Naive thymus-derived CD4-positive, alpha-beta T cell (primary cell): ENCODE data around the gene NGEF. TPM values are rescaled to one million over a fixed set of nuclear protein-coding genes. Genes with fewer than 3 reads are reported as not detected.

Source experiments
- ATAC-seq: fragments of 150-1000 bp; cut with Tn5 transposase; 2 replicates; pipeline ENCODE4 v1.10.0; 2021; ENCODE audit warnings: mild to moderate bottlenecking, moderate library complexity
- CTCF ChIA-PET: fragments of 350-600 bp; sonication (Branson Sonifier 250); formaldehyde crosslinking; loops from one replicate; lab custom pipeline; 2021; ENCODE audit warnings: antibody characterized with exemption; lab: Charles Lee
- POLR2A ChIA-PET: fragments of 350-600 bp; sonication (Branson Sonifier 250); formaldehyde crosslinking; loops from one replicate; lab custom pipeline; 2021; ENCODE audit warnings: antibody characterized with exemption, inconsistent platforms; lab: Charles Lee
- DNase-seq, 9 donors: peaks; one replicate each; pipeline versions ENCODE4 v3.0.0 to v3.0.0-alpha.2; 2020 to 2022; ENCODE audit warnings: mixed read lengths in 1 of 9
- H3K27ac ChIP-seq: one replicate; pipeline ENCODE4 v1.7.0; 2013; ENCODE audit warnings: mild to moderate bottlenecking, low read depth, low read length, moderate library complexity
- H3K27me3 ChIP-seq, 2 donors: one replicate each; pipeline ENCODE4 v1.7.0; 2013; ENCODE audit warnings: low read length in 2 of 2, mild to moderate bottlenecking in 2 of 2, moderate library complexity in 2 of 2; ENCODE audit not compliant: control insufficient read depth in 2 of 2, insufficient read depth in 2 of 2
- H3K36me3 ChIP-seq, 3 experiments: 1 replicate in 2 of 3; 2 replicates in 1 of 3; pipeline ENCODE4 v1.7.0; 2013; ENCODE audit warnings: low read length in 3 of 3, mild to moderate bottlenecking in 3 of 3, moderate library complexity in 1 of 3; ENCODE audit not compliant: insufficient read depth in 3 of 3, control insufficient read depth in 2 of 3
- H3K4me1 ChIP-seq, 2 donors: one replicate each; pipeline ENCODE4 v1.7.0; 2013; ENCODE audit warnings: low read length in 2 of 2, mild to moderate bottlenecking in 2 of 2, moderate library complexity in 1 of 2; ENCODE audit not compliant: control insufficient read depth in 2 of 2, insufficient read depth in 2 of 2
- H3K4me3 ChIP-seq: 2 replicates; pipeline ENCODE4 v1.7.0; 2013; ENCODE audit warnings: mild to moderate bottlenecking, low read length
- H3K9me3 ChIP-seq, 3 experiments: 1 replicate in 2 of 3; 2 replicates in 1 of 3; pipeline ENCODE4 v1.7.0; 2013; ENCODE audit warnings: low read length in 3 of 3; ENCODE audit not compliant: control insufficient read depth in 2 of 3
- H3K27ac Mint-ChIP-seq, 9 donors: one replicate each; pipeline ENCODE4 v1.8.0; 2020 to 2022; ENCODE audit warnings: mixed read lengths in 9 of 9, mild to moderate bottlenecking in 8 of 9, moderate library complexity in 5 of 9, inconsistent platforms in 2 of 9
- H3K27me3 Mint-ChIP-seq, 5 donors: one replicate each; pipeline ENCODE4 v1.8.0; 2021 to 2022; ENCODE audit warnings: mixed read lengths in 5 of 5, mild to moderate bottlenecking in 1 of 5
- H3K36me3 Mint-ChIP-seq, 5 donors: one replicate each; pipeline ENCODE4 v1.8.0; 2020 to 2022; ENCODE audit warnings: mixed read lengths in 5 of 5, mild to moderate bottlenecking in 3 of 5, inconsistent platforms in 1 of 5
- H3K4me1 Mint-ChIP-seq, 7 donors: one replicate each; pipeline ENCODE4 v1.8.0; 2020 to 2022; ENCODE audit warnings: mixed read lengths in 7 of 7, mild to moderate bottlenecking in 3 of 7, inconsistent platforms in 1 of 7
- H3K4me3 Mint-ChIP-seq, 10 donors: one replicate each; pipeline ENCODE4 v1.8.0; 2020 to 2022; ENCODE audit warnings: mild to moderate bottlenecking in 10 of 10, mixed read lengths in 10 of 10, moderate library complexity in 6 of 10, inconsistent platforms in 2 of 10
- H3K9me3 Mint-ChIP-seq, 11 donors: one replicate each; pipeline ENCODE4 v1.8.0; 2020 to 2022; ENCODE audit warnings: mixed read lengths in 11 of 11, mild to moderate bottlenecking in 4 of 11, inconsistent platforms in 1 of 11, moderate library complexity in 1 of 11
- intact Hi-C, 2 donors: fragments of 100-400 bp; cut with micrococcal nuclease; formaldehyde crosslinking; loops; one replicate each; pipeline ENCODE4 v1.15.1; 2023
- polyA plus RNA-seq, 2 donors: library from polyadenylated mRNA; unstranded; fragments of 300-500 nt; fragmentation: Illumina TruSeq; gene quantifications; one replicate each; pipeline ENCODE4 v1.2.3, GENCODE V29; 2021
- total RNA-seq, 6 experiments: library from RNA in 5 of 6; stranded (reverse) in 5 of 6; gene quantifications; 1 replicate in 5 of 6; 2 replicates in 1 of 6; pipeline ENCODE4 v1.2.3 and lab custom pipeline; 2021 to 2026

NGEF gene
- total and polyA plus RNA-seq, 7 experiments from 2014 or later: not detected

DNA sequence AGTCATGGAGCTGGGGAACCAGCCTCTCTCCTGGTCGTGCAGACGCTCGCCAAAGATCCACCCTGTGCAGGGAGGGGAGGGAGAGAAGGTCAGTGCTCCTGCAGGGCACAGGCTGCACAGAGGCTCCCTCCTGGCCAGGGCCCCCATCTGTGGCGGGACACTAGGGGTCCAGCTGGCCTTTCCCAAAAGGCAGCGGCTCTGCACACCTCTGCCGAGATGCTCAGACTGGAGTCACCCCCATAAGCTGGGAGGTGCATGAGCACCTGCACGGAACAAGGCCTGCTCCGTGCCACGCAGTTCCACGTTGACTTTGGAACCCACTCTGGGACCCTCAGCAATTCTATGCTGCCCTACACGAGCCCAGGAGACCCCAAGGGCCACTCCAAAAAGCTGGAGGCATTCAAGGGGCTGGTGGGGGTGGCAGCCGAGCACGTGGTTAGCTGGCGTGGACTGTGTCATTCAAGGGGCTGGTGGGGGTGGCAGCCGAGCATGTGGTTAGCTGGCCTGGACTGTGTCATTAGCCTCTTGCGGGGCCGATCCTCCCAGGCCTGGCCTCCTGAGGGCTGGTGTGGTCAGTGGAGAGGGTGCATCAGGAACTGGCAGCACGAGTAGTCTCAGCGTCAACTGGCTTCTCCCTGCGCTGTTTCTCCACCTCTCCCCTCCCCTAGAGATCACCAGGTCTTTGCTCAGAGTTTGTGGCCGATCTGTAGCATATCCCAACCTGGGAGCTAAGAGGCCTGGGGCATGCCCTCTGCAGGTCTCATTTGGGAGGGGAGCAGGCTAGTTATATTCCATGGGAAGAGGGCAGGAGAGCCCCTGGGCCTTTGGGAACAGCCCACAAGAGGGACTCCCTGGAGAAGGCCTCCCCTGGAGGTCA is 133.2 kb downstream of the NGEF start:
- Mint-ChIP-seq H3K4me3 (no peak overlapping the region), H3K36me3 (no peaks in the 10 kb centered on the region), H3K27me3 (peaks cover 8 to 19% (median 12%) of the 10 kb centered on the region in 5 donors), H3K27ac (no peak overlapping the region), H3K4me1 (peaks cover 0 to 8% (median 5%) of the 10 kb centered on the region in 7 donors), H3K9me3 (peaks cover 0 to 1% (median 0%) of the 10 kb centered on the region in 11 donors)
- CTCF ChIA-PET: no interaction called here
- ATAC-seq (no peak), DNase-seq (no peak)
- Histone ChIP-seq H3K27ac (no peak overlapping the region), H3K27me3 (no peaks in the 10 kb centered on the region), H3K4me3 (no peak overlapping the region), H3K4me1 (no peaks in the 10 kb centered on the region), H3K36me3 (no peaks in the 10 kb centered on the region), H3K9me3 (no peaks in the 10 kb centered on the region)
- POLR2A ChIA-PET: no interaction called here
- intact Hi-C loops: no loop called here

GRCh38 chr2:232878855-232879617 is 134.0 kb downstream of the NGEF start:
- Mint-ChIP-seq H3K9me3 (peaks cover 0 to 1% (median 0%) of the 10 kb centered on the region in 11 donors), H3K36me3 (no peaks in the 10 kb centered on the region), H3K4me3 (no peak overlapping the region), H3K27me3 (peaks cover 8 to 24% (median 15%) of the 10 kb centered on the region in 5 donors), H3K4me1 (peaks cover 0 to 8% (median 5%) of the 10 kb centered on the region in 7 donors), H3K27ac (no peak overlapping the region)
- Histone ChIP-seq H3K27ac (no peak overlapping the region), H3K4me1 (no peaks in the 10 kb centered on the region), H3K27me3 (no peaks in the 10 kb centered on the region), H3K36me3 (no peaks in the 10 kb centered on the region), H3K4me3 (no peak overlapping the region), H3K9me3 (no peaks in the 10 kb centered on the region)
- POLR2A ChIA-PET: no interaction called here
- intact Hi-C loops: no loop called here
- CTCF ChIA-PET: no interaction called here
- ATAC-seq (no peak), DNase-seq (no peak)

GRCh38 chr2:232877940-232878511 is 135.0 kb downstream of the NGEF start:
- ChIA-PET POLR2A (no interaction called here), CTCF (no interaction called here)
- no peak overlapping the region for H3K4me3 ChIP-seq
- ATAC-seq: no peak
- H3K27ac Mint-ChIP-seq: no peak overlapping the region
- peaks cover 0 to 8% (median 5%) of the 10 kb centered on the region in 7 donors for H3K4me1 Mint-ChIP-seq
- H3K9me3 Mint-ChIP-seq: peaks cover 0 to 1% (median 0%) of the 10 kb centered on the region in 11 donors
- intact Hi-C loops: no loop called here
- no peak for DNase-seq
- H3K27me3 ChIP-seq: no peaks in the 10 kb centered on the region
- no peaks in the 10 kb centered on the region for H3K9me3 ChIP-seq
- peaks cover 8 to 26% (median 16%) of the 10 kb centered on the region in 5 donors for H3K27me3 Mint-ChIP-seq
- H3K4me1 ChIP-seq: no peaks in the 10 kb centered on the region
- peak overlapping the region in 6 of 10 donors; percentile 25 to 76 (median 44) for H3K4me3 Mint-ChIP-seq
- no peaks in the 10 kb centered on the region for H3K36me3 ChIP-seq
- no peak overlapping the region for H3K27ac ChIP-seq
- H3K36me3 Mint-ChIP-seq: no peaks in the 10 kb centered on the region

DNA sequence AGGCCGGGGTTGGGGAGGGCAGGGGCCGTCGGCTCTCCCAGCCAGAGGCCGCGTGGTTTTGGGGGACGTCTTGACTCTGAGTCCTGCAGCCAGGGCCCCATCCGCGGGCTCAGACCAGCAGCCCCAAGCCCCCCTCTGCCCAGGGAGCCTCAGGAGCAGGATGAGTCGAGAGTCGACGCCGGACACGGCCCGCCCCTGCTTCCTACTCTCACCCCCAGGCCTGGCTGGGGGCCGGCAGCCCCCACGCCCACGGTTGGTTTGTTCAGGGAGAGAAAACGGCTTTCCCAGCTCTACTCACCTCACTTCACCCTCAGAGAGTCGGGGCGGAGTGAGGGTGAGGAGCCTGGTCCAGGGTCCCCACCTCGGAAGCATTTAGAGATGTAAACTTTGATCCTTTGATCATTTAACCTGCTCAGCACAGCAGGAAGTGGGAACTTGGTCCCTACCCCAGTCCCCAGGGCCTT is 136.0 kb downstream of the NGEF start:
- DNase-seq: no peak
- no peak for ATAC-seq
- Mint-ChIP-seq H3K9me3 (no peaks in the 10 kb centered on the region), H3K36me3 (no peaks in the 10 kb centered on the region), H3K4me3 (peak overlapping the region in 7 of 10 donors; percentile 34 to 76 (median 65)), H3K4me1 (peaks cover 0 to 8% (median 5%) of the 10 kb centered on the region in 7 donors), H3K27me3 (peaks cover 8 to 26% (median 16%) of the 10 kb centered on the region in 5 donors), H3K27ac (no peak overlapping the region)
- H3K27ac ChIP-seq: no peak overlapping the region
- ChIA-PET CTCF (no interaction called here), POLR2A (no interaction called here)
- H3K27me3 ChIP-seq: no peaks in the 10 kb centered on the region
- H3K36me3 ChIP-seq: no peaks in the 10 kb centered on the region
- H3K4me3 ChIP-seq: no peak overlapping the region
- no peaks in the 10 kb centered on the region for H3K9me3 ChIP-seq
- no peaks in the 10 kb centered on the region for H3K4me1 ChIP-seq
- intact Hi-C loops: no loop called here

DNA sequence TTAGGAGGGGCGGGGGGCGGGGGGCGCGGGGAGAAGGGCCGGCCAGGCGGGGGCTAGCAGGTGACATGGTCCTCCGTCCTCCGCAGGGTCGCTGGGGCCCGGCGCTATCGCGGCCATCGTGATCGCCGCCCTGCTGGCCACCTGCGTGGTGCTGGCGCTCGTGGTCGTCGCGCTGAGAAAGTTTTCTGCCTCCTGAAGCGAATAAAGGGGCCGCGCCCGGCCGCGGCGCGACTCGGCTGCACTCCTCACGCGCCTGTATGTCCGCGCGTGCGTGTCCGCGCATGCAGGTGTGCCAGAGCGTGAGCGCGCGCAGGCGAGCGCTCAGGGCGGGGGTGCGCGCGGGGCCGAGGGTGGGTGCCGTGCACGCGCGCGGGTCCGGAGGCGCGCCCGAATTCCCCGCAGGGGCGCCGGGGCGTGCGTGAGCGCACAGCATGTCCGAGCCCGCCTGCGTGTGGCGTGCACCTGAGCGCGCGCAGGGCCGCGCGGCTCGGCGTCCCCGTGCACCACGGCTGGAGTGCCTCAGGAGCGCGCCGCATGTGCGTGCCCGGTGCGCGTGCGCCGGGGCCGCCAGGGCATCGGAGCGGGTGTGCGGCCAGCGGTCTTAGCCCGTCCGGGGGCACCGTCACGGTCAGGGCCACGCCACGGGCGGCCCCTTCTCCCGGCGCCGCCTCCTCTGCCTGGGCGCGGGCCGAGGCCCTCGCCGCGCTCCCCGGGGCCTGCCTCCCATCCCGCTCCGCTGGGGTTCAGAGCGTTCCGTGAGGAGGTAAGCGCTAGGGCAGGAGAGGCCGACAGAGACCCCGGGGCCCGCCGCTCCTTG is 136.7 kb downstream of the NGEF start:
- Mint-ChIP-seq H3K4me3 (peak overlapping the region in 6 of 10 donors; percentile 33 to 76 (median 54)), H3K27me3 (peaks cover 8 to 26% (median 16%) of the 10 kb centered on the region in 5 donors), H3K36me3 (no peaks in the 10 kb centered on the region), H3K9me3 (no peaks in the 10 kb centered on the region), H3K4me1 (peaks cover 0 to 8% (median 5%) of the 10 kb centered on the region in 7 donors), H3K27ac (no peak overlapping the region)
- DNase-seq (peak in 4 of 9 donors; percentile 7 to 65 (median 11)), ATAC-seq (peak; percentile 53)
- no peak overlapping the region for H3K4me3 ChIP-seq
- POLR2A ChIA-PET: no interaction called here
- intact Hi-C loops: no loop called here
- no peak overlapping the region for H3K27ac ChIP-seq
- no peaks in the 10 kb centered on the region for H3K9me3 ChIP-seq
- no peaks in the 10 kb centered on the region for H3K27me3 ChIP-seq
- CTCF ChIA-PET: no interaction called here
- no peaks in the 10 kb centered on the region for H3K4me1 ChIP-seq
- no peaks in the 10 kb centered on the region for H3K36me3 ChIP-seq
